HPDE6-E6E7 (cell line): Measurements from ENCODE around the gene NEUROD1.

Experiments used
- DNase-seq: peaks from one replicate; pipeline ENCODE4 v3.0.0; 2011; ENCODE audit warnings: missing footprints; ENCODE audit errors: extremely low spot score

Gene NEUROD1

GRCh38 chr2:181642086-181642485 is 38.2 kb downstream of the NEUROD1 start:
- no peak for DNase-seq

GRCh38 chr2:181639686-181640085 is 40.6 kb downstream of the NEUROD1 start:
- no peak for DNase-seq

GRCh38 chr2:181632733-181633401 is 47.5 kb downstream of the NEUROD1 start:
- no peak for DNase-seq

- no peak for DNase-seq
Observed at GRCh38 chr2:181628590-181629585, 51.4 kb downstream of the NEUROD1 start.

- no peak for DNase-seq
Observed at GRCh38 chr2:181627545-181627944, 52.8 kb downstream of the NEUROD1 start.

- no peak for DNase-seq
Observed at GRCh38 chr2:181626671-181627070, 53.6 kb downstream of the NEUROD1 start.
